GM12891 (cell line): ENCODE measurements around the gene NCKAP5.

Experiments used
- POLR2A ChIP-seq: IDR thresholded peaks from 2 replicates; pipeline ENCODE4 v1.6.1; 2011; ENCODE audit warnings: low read depth, low read length, control low read depth
- POLR2AphosphoS5 ChIP-seq: IDR thresholded peaks from 2 replicates; pipeline ENCODE4 v1.6.1; 2011; ENCODE audit warnings: low read depth, low read length, control low read depth

GRCh38 chr2:133158024-133158423, 410.2 kb downstream of the NCKAP5 start:
- TF ChIP-seq POLR2AphosphoS5 = no peak
- TF ChIP-seq POLR2A = no peak
